GM23248 (cell line): ENCODE results near the gene DLX3.

ENCODE experiments used
- EZH2 ChIP-seq: fragments of 200-600 bp; sonication (generic); IDR thresholded peaks from 2 replicates; pipeline ENCODE4 v1.6.1; 2018; ENCODE audit warnings: antibody characterized with exemption, mild to moderate bottlenecking; ENCODE audit not compliant: insufficient read depth, poor library complexity, severe bottlenecking
- EZH2phosphoT487 ChIP-seq: fragments of 200-600 bp; sonication (generic); IDR thresholded peaks from 2 replicates; pipeline ENCODE4 v1.6.1; 2018; ENCODE audit warnings: antibody characterized with exemption, moderate library complexity, mild to moderate bottlenecking, low read depth; ENCODE audit not compliant: insufficient read depth

GRCh38 chr17:50003911-50004310, 8.9 kb upstream of the DLX3 start:
- no peak for TF ChIP-seq EZH2
- TF ChIP-seq EZH2phosphoT487: no peak
